Psoas muscle (tissue), 8 donors: ENCODE measurements around the gene ABCC6. TPM values are rescaled to one million over a fixed set of nuclear protein-coding genes. Genes with fewer than 3 reads are reported as not detected.

ENCODE experiments used
- ATAC-seq, 4 donors: fragments of 200-7000 bp; cut with Tn5 transposase; one replicate each; pipeline ENCODE4 v1.9.1; 2020; ENCODE audit warnings: moderate library complexity in 3 of 4, mild to moderate bottlenecking in 2 of 4
- DNase-seq, 2 donors: peaks; one replicate each; pipeline ENCODE4 v3.0.0-alpha.2; 2020
- H3K27ac ChIP-seq: fragments of 200-600 bp; one replicate; pipeline ENCODE4 v1.8.0; 2022
- H3K27me3 ChIP-seq, 3 donors: fragments of 200-600 bp in 1 of 3; one replicate each; pipeline versions ENCODE4 v1.6.1 to v1.8.0; 2013 to 2022; ENCODE audit warnings: low read length in 2 of 3, mild to moderate bottlenecking in 2 of 3, moderate library complexity in 1 of 3; ENCODE audit not compliant: insufficient read depth in 3 of 3
- H3K36me3 ChIP-seq, 2 donors: fragments of 200-600 bp in 1 of 2; one replicate each; pipeline versions ENCODE4 v1.6.1 to v1.8.0; 2013 to 2022; ENCODE audit warnings: low read depth in 1 of 2, mild to moderate bottlenecking in 1 of 2, moderate library complexity in 1 of 2; ENCODE audit not compliant: insufficient read depth in 1 of 2
- H3K4me1 ChIP-seq: fragments of 200-600 bp; one replicate; pipeline ENCODE4 v1.8.0; 2022
- H3K4me3 ChIP-seq: fragments of 200-600 bp; one replicate; pipeline ENCODE4 v1.8.0; 2022; ENCODE audit warnings: mild to moderate bottlenecking
- H3K9me3 ChIP-seq: fragments of 200-600 bp; one replicate; pipeline ENCODE4 v1.8.0; 2022
- CTCF ChIP-seq: fragments of 200-600 bp; IDR thresholded peaks from one replicate; pipeline ENCODE4 v1.8.0; 2022; ENCODE audit warnings: antibody characterized with exemption
- WGBS, 3 donors: extraction: QIAGEN DNeasy Blood & Tissue Kit; methylation state at CpG; one replicate each; pipeline versions ENCODE4 v1.1.6 to v1.1.7; 2013; 5-methylcytosine and 5-hydroxymethylcytosine counted together
- intact Hi-C, 2 donors: fragments of 100-400 bp; cut with DNase I; formaldehyde crosslinking; loops; one replicate each; pipeline versions ENCODE4 v1.11.0 to v1.14.2; 2022
- polyA plus RNA-seq, 3 donors: library from polyadenylated mRNA; stranded (reverse); fragments of 200-250 nt; gene quantifications; one replicate each; pipeline ENCODE4 v1.2.3, GENCODE V29; 2013
- total RNA-seq, 4 donors: library from RNA; stranded (reverse); fragmentation: NEBNext Ultra II Directional in 2 of 4; extraction: Animal tissue kit (Norgen Biotek cat#: 25700) in 2 of 4; gene quantifications; one replicate each; pipeline versions ENCODE4 v1.2.1 to v1.2.4, GENCODE V29; 2021 to 2023
- donor health status: healthy with polysubstance abuse.
- donor health status: DM: no; HTN: no; CAD: no; lungs with moderate emphysema.
- donor health status: Bipolar disorder and iron deficiency.
- donor health status: healthy.
- donor health status: DM: yes; HTN: yes; CAD: no.
- donor health status: DM: no; HTN: no; CAD: no.
- donor health status: DM: no; HTN: no; CAD: no.
- donor health status: DM: yes; HTN: yes; CAD: no.

The ABCC6 gene
- total and polyA plus RNA-seq, 7 donors, result 0.06 to 3.0 (median 0.32) TPM

- intact Hi-C loops, result no loop called here
- Histone ChIP-seq H3K9me3 (no peaks in the 10 kb centered on the region), H3K27ac (no peak overlapping the region), H3K36me3 (no peaks in the 10 kb centered on the region), H3K27me3 (no peaks in the 10 kb centered on the region), H3K4me3 (no peak overlapping the region), H3K4me1 (no peaks in the 10 kb centered on the region)
- ATAC-seq (no peak), DNase-seq (no peak)
- WGBS, 3 donors, result 91 to 95% (median 93%) methylated on average over 14 of the region's 14 CpGs
- TF ChIP-seq CTCF, result no peak
Observed at GRCh38 chr16:16168431-16168830, 54.9 kb downstream of the ABCC6 start.

GRCh38 chr16:16167927-16168326, 55.4 kb downstream of the ABCC6 start:
- TF ChIP-seq CTCF, result no peak
- no peak overlapping the region for H3K27ac ChIP-seq
- H3K4me1 ChIP-seq, result no peaks in the 10 kb centered on the region
- 85 to 90% (median 88%) methylated on average over 11 of the region's 11 CpGs for WGBS, 3 donors
- no peaks in the 10 kb centered on the region for H3K27me3 ChIP-seq
- no peaks in the 10 kb centered on the region for H3K36me3 ChIP-seq
- intact Hi-C loops, result no loop called here
- no peak overlapping the region for H3K4me3 ChIP-seq
- ATAC-seq (no peak), DNase-seq (no peak)
- H3K9me3 ChIP-seq, result no peaks in the 10 kb centered on the region

GRCh38 chr16:16166949-16167348, 56.3 kb downstream of the ABCC6 start:
- no peak for TF ChIP-seq CTCF
- H3K27me3 ChIP-seq, result no peaks in the 10 kb centered on the region
- H3K9me3 ChIP-seq, result no peaks in the 10 kb centered on the region
- H3K27ac ChIP-seq, result no peak overlapping the region
- ATAC-seq (no peak), DNase-seq (no peak)
- intact Hi-C loops, result no loop called here
- no peaks in the 10 kb centered on the region for H3K36me3 ChIP-seq
- no peak overlapping the region for H3K4me3 ChIP-seq
- no peaks in the 10 kb centered on the region for H3K4me1 ChIP-seq
- WGBS, 3 donors, result 24 to 31% (median 30%) methylated on average over 2 of the region's 2 CpGs

- Histone ChIP-seq H3K27me3 (no peaks in the 10 kb centered on the region), H3K36me3 (no peaks in the 10 kb centered on the region), H3K4me1 (no peaks in the 10 kb centered on the region), H3K27ac (no peak overlapping the region), H3K9me3 (no peaks in the 10 kb centered on the region), H3K4me3 (no peak overlapping the region)
- DNase-seq, result no peak
- ATAC-seq, result no peak
- no peak for TF ChIP-seq CTCF
- intact Hi-C loops, result no loop called here
- 82 to 93% (median 83%) methylated on average over 7 of the region's 7 CpGs for WGBS, 3 donors
Observed at GRCh38 chr16:16166085-16166484, 57.2 kb downstream of the ABCC6 start.

- no peak overlapping the region for H3K4me3 ChIP-seq
- ATAC-seq, result no peak
- H3K36me3 ChIP-seq, result no peaks in the 10 kb centered on the region
- no peak for DNase-seq
- H3K9me3 ChIP-seq, result no peaks in the 10 kb centered on the region
- H3K27ac ChIP-seq, result no peak overlapping the region
- TF ChIP-seq CTCF, result no peak
- no peaks in the 10 kb centered on the region for H3K4me1 ChIP-seq
- whole genome bisulfite sequencing, 3 donors, result 89 to 95% (median 91%) methylated on average over 3 of the region's 3 CpGs
- intact Hi-C loops, result no loop called here
- no peaks in the 10 kb centered on the region for H3K27me3 ChIP-seq
Observed at GRCh38 chr16:16164243-16164642, 59.1 kb downstream of the ABCC6 start.
